GM23338 (cell line): ENCODE data around the gene PLA2G4B.

ENCODE experiments used
- CREB1 ChIP-seq: fragments of 250-450 bp; sonication (Bioruptor Pico); IDR thresholded peaks from 2 replicates; pipeline ENCODE4 v1.5.0; 2020; ENCODE audit warnings: low read depth, mild to moderate bottlenecking, moderate library complexity
- EZH2 ChIP-seq: fragments of 200-600 bp; sonication (generic); IDR thresholded peaks from one replicate; pipeline ENCODE4 v1.8.0; 2017; ENCODE audit warnings: antibody characterized with exemption, mild to moderate bottlenecking, low read depth; ENCODE audit not compliant: unreplicated experiment
- EZH2phosphoT487 ChIP-seq: fragments of 200-600 bp; sonication (generic); IDR thresholded peaks from one replicate; pipeline ENCODE4 v1.8.1; 2018; ENCODE audit warnings: antibody characterized with exemption; ENCODE audit not compliant: unreplicated experiment
- NANOG ChIP-seq: IDR thresholded peaks from 2 replicates; pipeline ENCODE4 v1.6.1; 2016; ENCODE audit warnings: antibody characterized with exemption, borderline replicate concordance
- POLR2AphosphoS5 ChIP-seq: IDR thresholded peaks from 2 replicates; pipeline ENCODE4 v1.6.1; 2016; ENCODE audit warnings: antibody characterized with exemption, low read depth
- ZNF331 ChIP-seq: fragments of 250-450 bp; sonication (Bioruptor Pico); IDR thresholded peaks from 2 replicates; pipeline ENCODE4 v1.5.0; 2020; ENCODE audit warnings: low read depth, mild to moderate bottlenecking, moderate library complexity
- TF ChIP-seq, protein P1 (sequence below), 2 experiments: fragments of 200-600 bp in 1 of 2; sonication (generic) in 1 of 2; conservative IDR thresholded peaks; 2 replicates each; pipeline versions ENCODE4 v1.5.1 to v1.6.1; 2016 to 2017; ENCODE audit warnings: antibody characterized with exemption in 2 of 2, low read depth in 2 of 2, mild to moderate bottlenecking in 2 of 2, moderate library complexity in 1 of 2
- TF ChIP-seq, protein P2 (sequence below): IDR thresholded peaks from one replicate; pipeline ENCODE4 v1.6.1; 2018; ENCODE audit warnings: antibody characterized with exemption; ENCODE audit not compliant: unreplicated experiment
- TF ChIP-seq, protein P3 (sequence below): IDR thresholded peaks from 2 replicates; pipeline ENCODE4 v1.6.1; 2016; ENCODE audit warnings: antibody characterized with exemption

DNA sequence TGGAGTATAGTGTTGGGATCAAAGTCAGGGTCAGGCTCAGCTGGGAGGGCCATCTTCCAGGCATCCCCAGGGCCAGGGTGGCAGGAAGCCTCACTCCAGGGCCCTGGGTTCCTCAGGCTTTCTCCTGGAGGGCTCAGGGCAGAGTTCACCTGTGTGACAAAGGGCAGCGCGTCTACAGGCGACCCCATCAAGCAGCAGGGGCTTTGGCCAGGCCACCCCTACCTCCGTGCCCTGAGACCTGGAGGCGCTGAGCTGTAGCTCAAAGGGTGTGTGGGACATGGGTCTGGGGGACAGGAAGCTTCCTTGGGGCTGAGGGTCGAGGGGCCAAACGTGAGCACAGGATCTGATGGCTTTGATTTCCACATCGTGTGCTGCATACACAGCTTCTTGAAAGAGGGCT lies 42.4 kb downstream of the PLA2G4B start:
- TF ChIP-seq ZNF331 (CRISPR knock-in tag) = no peak
- TF ChIP-seq, protein P1, sequence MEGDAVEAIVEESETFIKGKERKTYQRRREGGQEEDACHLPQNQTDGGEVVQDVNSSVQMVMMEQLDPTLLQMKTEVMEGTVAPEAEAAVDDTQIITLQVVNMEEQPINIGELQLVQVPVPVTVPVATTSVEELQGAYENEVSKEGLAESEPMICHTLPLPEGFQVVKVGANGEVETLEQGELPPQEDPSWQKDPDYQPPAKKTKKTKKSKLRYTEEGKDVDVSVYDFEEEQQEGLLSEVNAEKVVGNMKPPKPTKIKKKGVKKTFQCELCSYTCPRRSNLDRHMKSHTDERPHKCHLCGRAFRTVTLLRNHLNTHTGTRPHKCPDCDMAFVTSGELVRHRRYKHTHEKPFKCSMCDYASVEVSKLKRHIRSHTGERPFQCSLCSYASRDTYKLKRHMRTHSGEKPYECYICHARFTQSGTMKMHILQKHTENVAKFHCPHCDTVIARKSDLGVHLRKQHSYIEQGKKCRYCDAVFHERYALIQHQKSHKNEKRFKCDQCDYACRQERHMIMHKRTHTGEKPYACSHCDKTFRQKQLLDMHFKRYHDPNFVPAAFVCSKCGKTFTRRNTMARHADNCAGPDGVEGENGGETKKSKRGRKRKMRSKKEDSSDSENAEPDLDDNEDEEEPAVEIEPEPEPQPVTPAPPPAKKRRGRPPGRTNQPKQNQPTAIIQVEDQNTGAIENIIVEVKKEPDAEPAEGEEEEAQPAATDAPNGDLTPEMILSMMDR (conservative IDR thresholded peaks at IDR 0.05; ENCODE audit: low read depth in 2 of 2) = no peak
- TF ChIP-seq, protein P2, sequence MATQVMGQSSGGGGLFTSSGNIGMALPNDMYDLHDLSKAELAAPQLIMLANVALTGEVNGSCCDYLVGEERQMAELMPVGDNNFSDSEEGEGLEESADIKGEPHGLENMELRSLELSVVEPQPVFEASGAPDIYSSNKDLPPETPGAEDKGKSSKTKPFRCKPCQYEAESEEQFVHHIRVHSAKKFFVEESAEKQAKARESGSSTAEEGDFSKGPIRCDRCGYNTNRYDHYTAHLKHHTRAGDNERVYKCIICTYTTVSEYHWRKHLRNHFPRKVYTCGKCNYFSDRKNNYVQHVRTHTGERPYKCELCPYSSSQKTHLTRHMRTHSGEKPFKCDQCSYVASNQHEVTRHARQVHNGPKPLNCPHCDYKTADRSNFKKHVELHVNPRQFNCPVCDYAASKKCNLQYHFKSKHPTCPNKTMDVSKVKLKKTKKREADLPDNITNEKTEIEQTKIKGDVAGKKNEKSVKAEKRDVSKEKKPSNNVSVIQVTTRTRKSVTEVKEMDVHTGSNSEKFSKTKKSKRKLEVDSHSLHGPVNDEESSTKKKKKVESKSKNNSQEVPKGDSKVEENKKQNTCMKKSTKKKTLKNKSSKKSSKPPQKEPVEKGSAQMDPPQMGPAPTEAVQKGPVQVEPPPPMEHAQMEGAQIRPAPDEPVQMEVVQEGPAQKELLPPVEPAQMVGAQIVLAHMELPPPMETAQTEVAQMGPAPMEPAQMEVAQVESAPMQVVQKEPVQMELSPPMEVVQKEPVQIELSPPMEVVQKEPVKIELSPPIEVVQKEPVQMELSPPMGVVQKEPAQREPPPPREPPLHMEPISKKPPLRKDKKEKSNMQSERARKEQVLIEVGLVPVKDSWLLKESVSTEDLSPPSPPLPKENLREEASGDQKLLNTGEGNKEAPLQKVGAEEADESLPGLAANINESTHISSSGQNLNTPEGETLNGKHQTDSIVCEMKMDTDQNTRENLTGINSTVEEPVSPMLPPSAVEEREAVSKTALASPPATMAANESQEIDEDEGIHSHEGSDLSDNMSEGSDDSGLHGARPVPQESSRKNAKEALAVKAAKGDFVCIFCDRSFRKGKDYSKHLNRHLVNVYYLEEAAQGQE = no peak
- TF ChIP-seq EZH2 = no peak
- TF ChIP-seq POLR2AphosphoS5 = no peak
- TF ChIP-seq, protein P3, sequence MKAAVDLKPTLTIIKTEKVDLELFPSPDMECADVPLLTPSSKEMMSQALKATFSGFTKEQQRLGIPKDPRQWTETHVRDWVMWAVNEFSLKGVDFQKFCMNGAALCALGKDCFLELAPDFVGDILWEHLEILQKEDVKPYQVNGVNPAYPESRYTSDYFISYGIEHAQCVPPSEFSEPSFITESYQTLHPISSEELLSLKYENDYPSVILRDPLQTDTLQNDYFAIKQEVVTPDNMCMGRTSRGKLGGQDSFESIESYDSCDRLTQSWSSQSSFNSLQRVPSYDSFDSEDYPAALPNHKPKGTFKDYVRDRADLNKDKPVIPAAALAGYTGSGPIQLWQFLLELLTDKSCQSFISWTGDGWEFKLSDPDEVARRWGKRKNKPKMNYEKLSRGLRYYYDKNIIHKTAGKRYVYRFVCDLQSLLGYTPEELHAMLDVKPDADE = no peak
- no peak for TF ChIP-seq NANOG
- TF ChIP-seq CREB1 (CRISPR knock-in tag) = no peak
- TF ChIP-seq EZH2phosphoT487 = no peak
